Type B pancreatic cell (in vitro differentiated cells): ENCODE results near the gene IGSF8. TPM values are rescaled to one million over a fixed set of nuclear protein-coding genes. Genes with fewer than 3 reads are reported as not detected.

Experiments used
- DNase-seq: peaks from one replicate; pipeline ENCODE4 v3.0.0; 2021; ENCODE audit warnings: mixed read lengths; ENCODE audit not compliant: unreplicated experiment; ENCODE audit errors: extremely low spot score
- H3K27ac Mint-ChIP-seq: 2 replicates; pipeline ENCODE4 v1.8.0; 2021; ENCODE audit warnings: mild to moderate bottlenecking, mixed read lengths
- H3K27me3 Mint-ChIP-seq: 2 replicates; pipeline ENCODE4 v1.8.0; 2021; ENCODE audit warnings: mixed read lengths
- H3K36me3 Mint-ChIP-seq: 2 replicates; pipeline ENCODE4 v1.8.0; 2021; ENCODE audit warnings: mixed read lengths
- H3K4me1 Mint-ChIP-seq: one replicate; pipeline ENCODE4 v1.8.0; 2021; ENCODE audit warnings: mixed read lengths; ENCODE audit not compliant: unreplicated experiment
- H3K4me3 Mint-ChIP-seq: 2 replicates; pipeline ENCODE4 v1.8.0; 2021; ENCODE audit warnings: mild to moderate bottlenecking, mixed read lengths
- H3K9me3 Mint-ChIP-seq: 2 replicates; pipeline ENCODE4 v1.8.0; 2021; ENCODE audit warnings: mixed read lengths
- total RNA-seq: library from RNA; stranded (reverse); gene quantifications from 2 replicates; pipeline ENCODE4 v1.2.1, GENCODE V29; 2021; ENCODE audit warnings: low replicate concordance
- TF ChIP-seq, protein P1 (sequence below): fragments of 200-600 bp; sonication (generic); conservative IDR thresholded peaks from 2 replicates; pipeline ENCODE4 v1.5.0; 2021; ENCODE audit warnings: antibody characterized with exemption, mild to moderate bottlenecking

Gene IGSF8
- total RNA-seq, 1 donor from 2014 or later: 27.7 TPM

DNA sequence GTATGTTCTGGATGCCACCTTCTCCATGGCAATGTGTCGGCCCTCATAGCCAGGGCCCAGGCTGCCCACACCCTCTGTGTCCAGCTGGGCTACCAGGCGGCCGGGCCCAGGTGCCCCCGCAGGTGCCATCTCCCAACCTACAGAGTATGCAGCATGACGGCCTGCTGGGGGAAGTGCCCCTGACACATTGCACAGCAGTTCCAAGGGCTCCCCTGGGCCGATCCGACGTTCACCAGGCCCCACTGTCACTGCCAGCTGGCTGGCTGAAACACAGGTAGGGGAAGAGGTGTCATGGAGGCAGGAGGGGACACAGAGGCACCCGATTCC is 5.4 kb downstream of the IGSF8 start:
- Mint-ChIP-seq H3K36me3 (no peaks in the 10 kb centered on the region), H3K27ac (no peak overlapping the region), H3K9me3 (no peaks in the 10 kb centered on the region)

DNA sequence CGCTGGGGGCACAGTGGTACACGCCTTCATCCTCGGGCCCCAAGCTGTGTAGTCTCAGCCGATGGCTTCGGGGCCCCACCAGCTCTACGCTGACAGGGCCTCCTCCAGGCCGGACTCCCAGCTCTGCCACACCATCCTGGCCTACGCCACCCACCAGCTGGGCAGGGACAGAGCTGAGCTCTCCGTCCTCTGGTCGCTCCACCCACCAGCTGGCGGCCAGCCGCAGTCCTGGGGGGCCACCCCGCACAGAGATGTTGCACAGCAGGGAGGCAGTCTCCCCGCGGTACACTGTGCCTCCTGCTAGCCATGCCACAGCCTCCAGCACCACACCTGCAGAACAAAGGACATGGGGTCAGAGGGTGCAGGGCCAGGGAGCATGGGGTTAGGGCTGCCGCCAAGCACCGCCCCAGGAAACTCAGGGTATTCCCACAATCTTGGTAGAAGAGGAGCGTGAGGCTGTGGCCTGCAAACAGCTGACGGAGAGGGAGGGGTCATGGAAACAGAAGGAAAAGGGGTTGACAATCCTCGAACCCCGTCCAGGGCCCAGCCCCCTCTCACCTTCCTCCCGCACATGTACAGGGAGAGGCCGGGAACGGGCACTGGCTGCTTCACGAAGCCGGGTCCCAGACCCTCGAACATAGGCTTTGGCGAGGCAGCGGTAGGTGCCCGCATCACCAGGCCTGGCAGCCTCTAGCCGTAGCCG is 5.9 kb downstream of the IGSF8 start:
- DNase-seq: no peak
- Mint-ChIP-seq H3K36me3 (no peaks in the 10 kb centered on the region), H3K27ac (no peak overlapping the region), H3K4me1 (peaks cover 14% of the 10 kb centered on the region), H3K9me3 (no peaks in the 10 kb centered on the region), H3K27me3 (no peaks in the 10 kb centered on the region), H3K4me3 (no peak overlapping the region)
- TF ChIP-seq, protein P1, sequence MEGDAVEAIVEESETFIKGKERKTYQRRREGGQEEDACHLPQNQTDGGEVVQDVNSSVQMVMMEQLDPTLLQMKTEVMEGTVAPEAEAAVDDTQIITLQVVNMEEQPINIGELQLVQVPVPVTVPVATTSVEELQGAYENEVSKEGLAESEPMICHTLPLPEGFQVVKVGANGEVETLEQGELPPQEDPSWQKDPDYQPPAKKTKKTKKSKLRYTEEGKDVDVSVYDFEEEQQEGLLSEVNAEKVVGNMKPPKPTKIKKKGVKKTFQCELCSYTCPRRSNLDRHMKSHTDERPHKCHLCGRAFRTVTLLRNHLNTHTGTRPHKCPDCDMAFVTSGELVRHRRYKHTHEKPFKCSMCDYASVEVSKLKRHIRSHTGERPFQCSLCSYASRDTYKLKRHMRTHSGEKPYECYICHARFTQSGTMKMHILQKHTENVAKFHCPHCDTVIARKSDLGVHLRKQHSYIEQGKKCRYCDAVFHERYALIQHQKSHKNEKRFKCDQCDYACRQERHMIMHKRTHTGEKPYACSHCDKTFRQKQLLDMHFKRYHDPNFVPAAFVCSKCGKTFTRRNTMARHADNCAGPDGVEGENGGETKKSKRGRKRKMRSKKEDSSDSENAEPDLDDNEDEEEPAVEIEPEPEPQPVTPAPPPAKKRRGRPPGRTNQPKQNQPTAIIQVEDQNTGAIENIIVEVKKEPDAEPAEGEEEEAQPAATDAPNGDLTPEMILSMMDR: no peak

More for the DNA sequence above, 5.4 kb downstream of the IGSF8 start:
- TF ChIP-seq, protein P1: no peak
- Mint-ChIP-seq H3K27me3 (no peaks in the 10 kb centered on the region), H3K4me3 (no peak overlapping the region), H3K4me1 (peaks cover 17% of the 10 kb centered on the region)
- no peak for DNase-seq

DNA sequence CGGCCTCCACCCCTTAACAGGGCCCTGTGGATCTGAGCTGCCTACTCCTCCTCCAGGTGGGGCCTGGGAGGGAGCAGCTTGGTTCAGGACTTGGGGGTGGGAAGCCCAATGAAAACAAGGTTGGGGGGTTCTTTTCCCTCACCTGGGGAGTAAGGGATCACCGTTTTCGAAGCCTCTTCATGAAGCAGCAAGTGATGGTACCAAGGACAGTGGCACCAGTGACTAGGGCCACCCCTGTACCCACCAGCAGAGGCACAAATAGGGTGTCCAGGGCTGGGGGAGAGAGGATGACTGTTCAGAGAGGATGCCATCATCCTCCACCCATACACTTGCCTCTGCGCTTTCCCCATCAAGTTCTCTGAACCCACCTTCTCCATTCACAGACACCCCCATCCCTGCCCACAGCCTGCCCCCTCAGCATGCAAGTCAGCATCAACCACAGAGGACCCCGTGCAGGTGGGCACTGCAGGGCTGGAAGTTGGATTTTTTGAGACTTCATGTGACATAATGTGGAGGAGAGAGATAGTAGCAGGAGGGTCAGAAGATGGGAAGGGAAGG is 6.7 kb downstream of the IGSF8 start:
- Mint-ChIP-seq H3K36me3 (no peaks in the 10 kb centered on the region), H3K4me3 (no peak overlapping the region), H3K27me3 (no peaks in the 10 kb centered on the region), H3K27ac (no peak overlapping the region), H3K9me3 (no peaks in the 10 kb centered on the region), H3K4me1 (peaks cover 8% of the 10 kb centered on the region)
- DNase-seq: no peak
- TF ChIP-seq, protein P1: no peak

DNA sequence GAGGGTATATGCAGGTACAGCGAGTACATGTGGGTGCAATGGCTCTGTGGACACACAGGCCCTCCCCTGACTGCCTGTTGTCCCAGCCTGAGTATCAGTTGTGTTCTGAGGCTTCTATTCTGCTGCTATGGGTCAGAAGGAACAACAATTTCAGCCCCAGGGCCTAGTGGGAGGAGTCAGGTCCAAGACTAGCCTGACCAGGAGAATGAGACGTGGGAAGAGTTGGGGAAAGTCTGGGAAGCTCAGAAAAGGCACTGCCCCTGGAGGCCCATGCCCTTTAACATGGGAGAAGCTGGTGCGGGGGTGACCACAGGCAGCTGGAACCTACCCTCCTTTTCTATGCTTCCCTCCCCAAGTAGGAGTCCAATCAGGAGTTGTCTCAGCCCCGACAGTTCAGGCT is 7.7 kb downstream of the IGSF8 start:
- Mint-ChIP-seq H3K4me3 (no peak overlapping the region), H3K27ac (no peak overlapping the region), H3K27me3 (peaks cover 4% of the 10 kb centered on the region), H3K4me1 (peaks cover 5% of the 10 kb centered on the region), H3K36me3 (no peaks in the 10 kb centered on the region), H3K9me3 (no peaks in the 10 kb centered on the region)
- DNase-seq: no peak
- TF ChIP-seq, protein P1: no peak

DNA sequence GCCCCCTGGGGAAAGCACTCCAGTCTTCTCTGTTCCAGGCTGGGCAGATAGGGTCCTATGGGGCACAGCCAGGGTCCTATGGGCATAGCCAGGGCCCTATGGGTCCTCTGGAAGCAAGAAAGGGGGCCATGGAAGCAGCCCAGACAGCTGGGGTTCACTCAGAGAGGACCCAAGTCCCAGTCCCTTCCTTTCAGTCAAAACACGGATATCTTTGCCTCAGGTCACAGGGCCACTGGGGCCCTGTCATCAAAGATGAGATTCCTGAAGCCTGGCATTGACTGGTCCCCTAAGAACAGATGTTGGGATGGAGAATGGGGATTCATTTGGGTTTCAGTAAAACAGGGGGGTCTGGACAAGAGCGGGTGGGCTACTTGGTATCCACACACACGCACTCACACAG is 8.5 kb downstream of the IGSF8 start:
- no peak overlapping the region for H3K27ac Mint-ChIP-seq
- H3K4me3 Mint-ChIP-seq: no peak overlapping the region
- H3K9me3 Mint-ChIP-seq: no peaks in the 10 kb centered on the region
- no peak for DNase-seq
- peaks cover 9% of the 10 kb centered on the region for H3K4me1 Mint-ChIP-seq
- H3K27me3 Mint-ChIP-seq: peaks cover 12% of the 10 kb centered on the region
- TF ChIP-seq, protein P1: no peak
- H3K36me3 Mint-ChIP-seq: no peaks in the 10 kb centered on the region
